Endothelial cell of umbilical vein (primary cell): Measurements from ENCODE around the gene ANGPT4. TPM values are rescaled to one million over a fixed set of nuclear protein-coding genes. Genes with fewer than 3 reads are reported as not detected.
A peak's percentile ranks its signal among the peaks of the same experiment; 100 is the strongest.

Source experiments
- BruUV-seq: library from RNA; stranded (reverse); fragments of 400-500 nt; replicated peaks from 2 replicates; lab custom pipeline; 2021; lab: Mats Ljungman, UMichigan
- CTCF ChIA-PET: fragments of 300-600, 350-600 bp; sonication (Branson Sonifier 250); formaldehyde crosslinking; loops from one replicate; lab custom pipeline; 2021; ENCODE audit warnings: antibody characterized with exemption, inconsistent platforms; lab: Charles Lee
- POLR2A ChIA-PET: fragments of 300-600, 350-600 bp; sonication (Branson Sonifier 250); formaldehyde crosslinking; loops from one replicate; lab custom pipeline; 2021; ENCODE audit warnings: antibody characterized with exemption, inconsistent platforms; lab: Charles Lee
- DNase-seq: peaks from one replicate; pipeline ENCODE4 v3.0.0-alpha.2; 2011; ENCODE audit warnings: low read depth, low spot score
- FAIRE-seq: peaks from 2 replicates; lab custom pipeline; 2011; peaks lifted over from hg19 to GRCh38; lab: Jason Lieb, UNC
- H2AFZ ChIP-seq: 2 replicates; pipeline ENCODE4 v1.6.0; 2012; ENCODE audit warnings: low read depth, low read length, control low read depth, inconsistent platforms
- H3K27ac ChIP-seq: 2 replicates; pipeline ENCODE4 v1.5.1; 2011; ENCODE audit warnings: low read depth, mild to moderate bottlenecking, control low read depth, low read length, moderate library complexity; ENCODE audit not compliant: insufficient read depth
- H3K27me3 ChIP-seq, 2 experiments: 2 replicates each; pipeline versions ENCODE4 v1.6.0 to v1.6.1; 2011; ENCODE audit warnings: low read length in 2 of 2, mixed read lengths in 1 of 2; ENCODE audit not compliant: control insufficient read depth in 2 of 2, insufficient read depth in 2 of 2
- H3K36me3 ChIP-seq, 2 experiments: 2 replicates in 1 of 2; 3 replicates in 1 of 2; pipeline ENCODE4 v1.5.1; 2011; ENCODE audit warnings: low read length in 2 of 2, mild to moderate bottlenecking in 1 of 2, moderate library complexity in 1 of 2; ENCODE audit not compliant: control insufficient read depth in 2 of 2, insufficient read depth in 2 of 2; ENCODE audit errors: extremely low read depth in 1 of 2
- H3K4me1 ChIP-seq: 3 replicates; pipeline ENCODE4 v1.5.1; 2011; ENCODE audit warnings: mild to moderate bottlenecking, low read length; ENCODE audit not compliant: control insufficient read depth, insufficient read depth; ENCODE audit errors: extremely low read depth
- H3K4me2 ChIP-seq: 2 replicates; pipeline ENCODE4 v1.6.1; 2011; ENCODE audit warnings: low read length, control low read depth, mixed read lengths; ENCODE audit not compliant: insufficient read depth
- H3K4me3 ChIP-seq, 3 experiments: fragments of 200-600 bp in 1 of 3; sonication (generic), shearing (Covaris generic) in 1 of 3; replicated peaks in 1 of 3; 2 replicates each; pipeline ENCODE4 v1.5.1; 2011 to 2016; ENCODE audit warnings: control low read depth in 3 of 3, low read length in 3 of 3, mild to moderate bottlenecking in 2 of 3, inconsistent platforms in 1 of 3, low read depth in 1 of 3, moderate library complexity in 1 of 3; ENCODE audit not compliant: insufficient read depth in 1 of 3
- H3K79me2 ChIP-seq: 2 replicates; pipeline ENCODE4 v1.6.0; 2012; ENCODE audit warnings: low read length, inconsistent platforms; ENCODE audit not compliant: control insufficient read depth, insufficient read depth
- H3K9ac ChIP-seq: replicated peaks from 2 replicates; pipeline ENCODE3; 2011; ENCODE audit warnings: low read length, control low read depth; ENCODE audit not compliant: insufficient read depth; ENCODE audit errors: extremely low read depth
- H3K9me1 ChIP-seq: replicated peaks from 3 replicates; pipeline ENCODE4 v1.6.0; 2011; ENCODE audit warnings: mild to moderate bottlenecking, low read length; ENCODE audit not compliant: control insufficient read depth, insufficient read depth; ENCODE audit errors: extremely low read depth
- H3K9me3 ChIP-seq: replicated peaks from 2 replicates; pipeline ENCODE4 v1.5.1; 2012; ENCODE audit warnings: low read length, inconsistent platforms; ENCODE audit not compliant: control insufficient read depth, insufficient read depth
- H4K20me1 ChIP-seq: replicated peaks from 2 replicates; pipeline ENCODE3; 2011; ENCODE audit warnings: mild to moderate bottlenecking, low read length; ENCODE audit not compliant: control insufficient read depth, insufficient read depth; ENCODE audit errors: extremely low read depth
- FOS ChIP-seq: IDR thresholded peaks from 2 replicates; pipeline ENCODE4 v1.6.1; 2011; ENCODE audit warnings: mild to moderate bottlenecking, low read length, moderate library complexity, borderline replicate concordance; ENCODE audit not compliant: insufficient read depth
- GATA2 ChIP-seq: IDR thresholded peaks from 2 replicates; pipeline ENCODE4 v1.7.0; 2011; ENCODE audit warnings: low read depth, mild to moderate bottlenecking, moderate library complexity, mixed read lengths, low read length; ENCODE audit not compliant: insufficient read length, insufficient read depth
- MYC ChIP-seq: IDR thresholded peaks from one replicate; pipeline ENCODE4 v1.6.1; 2011; ENCODE audit warnings: mild to moderate bottlenecking, low read depth, low read length
- POLR2A ChIP-seq: IDR thresholded peaks from 2 replicates; pipeline ENCODE4 v1.6.1; 2012; ENCODE audit warnings: low read depth, mild to moderate bottlenecking, control low read depth, low read length
- POLR2AphosphoS5 ChIP-seq: IDR thresholded peaks from 2 replicates; pipeline ENCODE4 v1.6.1; 2012; ENCODE audit warnings: low read depth, mild to moderate bottlenecking, control low read depth, low read length, moderate library complexity; ENCODE audit not compliant: insufficient read depth
- dilution Hi-C: fragments of 300-500 bp; cut with MboI; formaldehyde crosslinking; loops from one replicate; pipeline ENCODE4 v1.15.0; 2019; ENCODE audit warnings: low sequenced_read_pairs; ENCODE audit not compliant: extremely low pct_ligation_motif_present
- intact Hi-C: fragments of 100-400 bp; cut with micrococcal nuclease; formaldehyde crosslinking; loops from one replicate; pipeline ENCODE4 v1.10.0; 2022
- polyA plus RNA-seq, 4 experiments: library from polyadenylated mRNA; depleted of rRNA in 3 of 4; stranded (reverse) in 3 of 4; unstranded in 1 of 4; fragments of >200 nt; gene quantifications; 2 replicates each; pipeline versions ENCODE4 v1.2.1 to v1.2.3, GENCODE V29; 2011 to 2012; ENCODE audit warnings: missing spikeins in 1 of 4
- total RNA-seq: library from RNA; stranded (reverse); gene quantifications from 2 replicates; pipeline ENCODE4 v1.2.3, GENCODE V29; 2021
- TF ChIP-seq, protein P1 (sequence below), 2 donors: IDR thresholded peaks; 1 replicate in 1 of 2; 2 replicates in 1 of 2; pipeline ENCODE4 v1.5.1; 2011; ENCODE audit warnings: low read length in 2 of 2, mild to moderate bottlenecking in 2 of 2, moderate library complexity in 2 of 2, control low read depth in 1 of 2, inconsistent platforms in 1 of 2, low read depth in 1 of 2; ENCODE audit not compliant: insufficient read depth in 1 of 2; ENCODE audit errors: extremely low read depth in 1 of 2

ANGPT4 gene
- total and polyA plus RNA-seq, 2 donors (not counting 3 experiments of a cell fraction or from before 2014, with no cell fraction given): not detected

DNA sequence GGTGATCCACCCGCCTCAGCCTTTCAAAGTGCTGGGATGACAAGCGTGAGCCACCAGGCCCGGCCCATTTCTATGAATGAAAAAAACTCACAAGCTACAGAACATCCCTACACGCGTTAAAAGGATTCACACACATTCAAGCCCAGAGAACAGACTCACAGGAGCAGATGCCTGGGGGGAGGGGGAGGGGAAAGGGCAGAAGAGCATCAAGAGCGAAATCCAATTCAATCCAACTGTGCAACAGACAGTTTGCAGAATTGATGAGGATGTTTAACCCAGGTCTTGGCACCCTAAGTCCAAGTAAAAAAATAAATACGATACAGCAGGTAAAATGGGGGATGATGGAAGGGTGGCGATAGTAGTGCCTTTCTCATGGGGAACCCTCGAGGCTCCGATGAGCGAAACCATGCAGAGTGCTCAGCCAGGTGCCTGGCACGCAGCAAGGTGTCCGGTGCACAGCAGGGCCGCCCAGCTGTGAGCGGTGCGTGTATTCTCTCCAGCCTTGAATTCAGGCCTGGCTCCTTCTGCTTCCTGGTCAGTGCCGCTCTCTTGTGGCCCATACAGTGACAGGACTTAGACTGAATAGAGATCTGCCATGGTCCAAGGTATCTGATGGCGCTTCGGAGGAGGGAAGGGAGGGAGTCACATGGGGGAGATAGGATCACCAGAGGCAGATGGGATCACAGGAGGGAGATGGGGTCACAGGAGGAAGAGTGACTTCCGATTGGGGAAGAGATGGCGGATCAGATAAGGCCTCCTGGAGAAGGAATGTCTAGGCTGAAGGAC, 35.4 kb upstream of the ANGPT4 start:
- Histone ChIP-seq H3K36me3 (no peaks in the 10 kb centered on the region), H4K20me1 (no peaks in the 10 kb centered on the region), H3K27me3 (peaks cover 0 to 5% of the 10 kb centered on the region in 2 experiments), H3K9ac (no peak overlapping the region), H3K9me1 (no peaks in the 10 kb centered on the region), H3K4me3 (no peak overlapping the region), H3K27ac (no peak overlapping the region), H3K4me2 (no peak overlapping the region), H3K79me2 (no peaks in the 10 kb centered on the region), H3K4me1 (no peaks in the 10 kb centered on the region), H3K9me3 (no peaks in the 10 kb centered on the region), H2AFZ (no peak overlapping the region)
- intact Hi-C loops (loop anchor here (10.0 kb wide), 2 partner anchors 233 to 263 kb away; partner anchors contain the start of gene TMEM74B), dilution Hi-C loops (no loop called here)
- BruUV-seq: no TSS peak
- peak; percentile 31 for TF ChIP-seq GATA2
- no peak for TF ChIP-seq MYC
- TF ChIP-seq, protein P1, sequence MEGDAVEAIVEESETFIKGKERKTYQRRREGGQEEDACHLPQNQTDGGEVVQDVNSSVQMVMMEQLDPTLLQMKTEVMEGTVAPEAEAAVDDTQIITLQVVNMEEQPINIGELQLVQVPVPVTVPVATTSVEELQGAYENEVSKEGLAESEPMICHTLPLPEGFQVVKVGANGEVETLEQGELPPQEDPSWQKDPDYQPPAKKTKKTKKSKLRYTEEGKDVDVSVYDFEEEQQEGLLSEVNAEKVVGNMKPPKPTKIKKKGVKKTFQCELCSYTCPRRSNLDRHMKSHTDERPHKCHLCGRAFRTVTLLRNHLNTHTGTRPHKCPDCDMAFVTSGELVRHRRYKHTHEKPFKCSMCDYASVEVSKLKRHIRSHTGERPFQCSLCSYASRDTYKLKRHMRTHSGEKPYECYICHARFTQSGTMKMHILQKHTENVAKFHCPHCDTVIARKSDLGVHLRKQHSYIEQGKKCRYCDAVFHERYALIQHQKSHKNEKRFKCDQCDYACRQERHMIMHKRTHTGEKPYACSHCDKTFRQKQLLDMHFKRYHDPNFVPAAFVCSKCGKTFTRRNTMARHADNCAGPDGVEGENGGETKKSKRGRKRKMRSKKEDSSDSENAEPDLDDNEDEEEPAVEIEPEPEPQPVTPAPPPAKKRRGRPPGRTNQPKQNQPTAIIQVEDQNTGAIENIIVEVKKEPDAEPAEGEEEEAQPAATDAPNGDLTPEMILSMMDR (IDR thresholded peaks at IDR 0.05; ENCODE audit: extremely low read depth in 1 of 2, insufficient read depth in 1 of 2, low read depth in 1 of 2, low read length in 2 of 2): no peak
- no peak for TF ChIP-seq FOS
- no peak for TF ChIP-seq POLR2A
- no peak for TF ChIP-seq POLR2AphosphoS5
- POLR2A ChIA-PET: no interaction called here
- DNase-seq (no peak), FAIRE-seq (no peak)
- CTCF ChIA-PET: interaction anchor here (0.7 to 2.0 kb wide), 2 partner anchors 133 to 135 kb away, joined by 5 to 9 read pairs; no protein-coding TSS in a partner anchor
